ENCODE data around the gene CLK1. TPM values are rescaled to one million over a fixed set of nuclear protein-coding genes. Genes with fewer than 3 reads are reported as not detected.

CLK1 gene
- total RNA-seq, 1 experiment from 2014 or later = 46.8 TPM

DNA sequence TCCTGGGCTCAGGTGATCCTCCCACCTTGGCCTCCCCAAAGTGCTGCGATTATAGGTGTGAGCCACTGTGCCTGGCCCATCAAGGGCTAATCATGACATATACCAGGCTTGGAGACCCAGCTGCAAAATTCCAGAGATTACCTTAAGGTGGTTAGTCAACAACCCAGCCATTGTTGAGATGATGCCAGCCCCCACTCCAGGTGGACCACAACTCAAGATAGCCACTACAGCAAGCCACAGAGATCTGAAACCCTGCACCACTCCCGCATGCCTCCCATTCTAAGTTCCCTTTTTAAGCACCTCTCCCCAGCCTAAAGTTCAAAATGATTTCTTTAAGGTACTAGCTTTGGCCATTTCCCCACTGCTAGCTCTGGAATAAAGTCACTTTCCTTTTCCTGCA is 4.6 kb upstream of the CLK1 start:
- Histone ChIP-seq H4K5ac (ENCODE audit: insufficient read length, low read depth, low read length) (no peak overlapping the region), H3K14ac (ENCODE audit: insufficient read depth, low read length) (no peak overlapping the region), H2BK20ac (ENCODE audit: low read depth, low read length, poor library complexity, severe bottlenecking) (no peak overlapping the region), H3K18ac (ENCODE audit: insufficient read length, low read depth, low read length) (no peak overlapping the region), H2BK120ac (ENCODE audit: low read depth, low read length, poor library complexity, severe bottlenecking) (no peak overlapping the region), H4K8ac (replicated peaks; ENCODE audit: insufficient read length, low read depth, low read length) (no peak overlapping the region), H3K23ac (ENCODE audit: insufficient read length, low read depth, low read length) (no peak overlapping the region), H4K91ac (ENCODE audit: insufficient read length, low read depth, low read length) (no peak overlapping the region), H3K79me1 (ENCODE audit: insufficient read depth, low read depth, low read length, poor library complexity, severe bottlenecking) (no peaks in the 10 kb centered on the region), H3K27me3 (ENCODE audit: insufficient read depth, low read length) (no peaks in the 10 kb centered on the region), H2AFZ (ENCODE audit: low read length) (no peak overlapping the region), H4K20me1 (ENCODE audit: control insufficient read depth, insufficient read depth, insufficient read length) (no peaks in the 10 kb centered on the region), H2BK5ac (ENCODE audit: insufficient read length, low read length) (no peak overlapping the region), H3K9me3 (ENCODE audit: control insufficient read depth, low read depth, low read length) (no peaks in the 10 kb centered on the region), H3K4me1 (ENCODE audit: insufficient read depth, low read length) (no peaks in the 10 kb centered on the region), H3T11ph (ENCODE audit: low read length) (no peak overlapping the region), H3K9ac (ENCODE audit: extremely low read depth, insufficient read length, low read length) (no peak overlapping the region), H3K79me2 (ENCODE audit: insufficient read depth, low read length) (no peaks in the 10 kb centered on the region), H2AK5ac (ENCODE audit: insufficient read length, low read length) (no peak overlapping the region), H2BK15ac (ENCODE audit: low read depth, low read length) (no peak overlapping the region), H3K56ac (ENCODE audit: insufficient read length, low read depth, low read length) (no peak overlapping the region), H3K4me2 (ENCODE audit: insufficient read depth, insufficient read length, low read length) (no peak overlapping the region), H2BK12ac (ENCODE audit: insufficient read length, low read depth, low read length) (no peak overlapping the region), H3K4ac (ENCODE audit: low read depth, low read length) (no peak overlapping the region), H3K27ac (ENCODE audit: insufficient read length, low read depth, low read length) (no peak overlapping the region), H3K23me2 (ENCODE audit: insufficient read length, low read depth, low read length, poor library complexity, severe bottlenecking) (peaks cover 7% of the 10 kb centered on the region)
- H3K9me3 Mint-ChIP-seq = no peaks in the 10 kb centered on the region
- no peaks in the 10 kb centered on the region for H3K27me3 Mint-ChIP-seq (ENCODE audit: low read depth)
- peaks cover 2 to 21% (median 16%) of the 10 kb centered on the region in 3 experiments; a peak in 6 of 7 replicates for H3K36me3 Mint-ChIP-seq (ENCODE audit: insufficient read depth in 1 of 3, low read depth in 3 of 3)
- H3K4me1 Mint-ChIP-seq = peaks cover 2% of the 10 kb centered on the region in 2 experiments; a peak in 3 of 4 replicates
- DNase-seq = no peak
- no peak overlapping the region for H3K4me3 Mint-ChIP-seq
- WGBS (ENCODE audit: extremely low coverage, insufficient read length, low lambda C conversion rate) = no CpG with 5 or more reads among the region's 2 CpGs
- TF ChIP-seq, protein P1, sequence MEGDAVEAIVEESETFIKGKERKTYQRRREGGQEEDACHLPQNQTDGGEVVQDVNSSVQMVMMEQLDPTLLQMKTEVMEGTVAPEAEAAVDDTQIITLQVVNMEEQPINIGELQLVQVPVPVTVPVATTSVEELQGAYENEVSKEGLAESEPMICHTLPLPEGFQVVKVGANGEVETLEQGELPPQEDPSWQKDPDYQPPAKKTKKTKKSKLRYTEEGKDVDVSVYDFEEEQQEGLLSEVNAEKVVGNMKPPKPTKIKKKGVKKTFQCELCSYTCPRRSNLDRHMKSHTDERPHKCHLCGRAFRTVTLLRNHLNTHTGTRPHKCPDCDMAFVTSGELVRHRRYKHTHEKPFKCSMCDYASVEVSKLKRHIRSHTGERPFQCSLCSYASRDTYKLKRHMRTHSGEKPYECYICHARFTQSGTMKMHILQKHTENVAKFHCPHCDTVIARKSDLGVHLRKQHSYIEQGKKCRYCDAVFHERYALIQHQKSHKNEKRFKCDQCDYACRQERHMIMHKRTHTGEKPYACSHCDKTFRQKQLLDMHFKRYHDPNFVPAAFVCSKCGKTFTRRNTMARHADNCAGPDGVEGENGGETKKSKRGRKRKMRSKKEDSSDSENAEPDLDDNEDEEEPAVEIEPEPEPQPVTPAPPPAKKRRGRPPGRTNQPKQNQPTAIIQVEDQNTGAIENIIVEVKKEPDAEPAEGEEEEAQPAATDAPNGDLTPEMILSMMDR (conservative IDR thresholded peaks at IDR 0.05) = no peak
- H3K27ac Mint-ChIP-seq = 0 out of 7 replicates have a peak overlapping the region, but pooled peaks of 1 of the 3 experiments have one; percentile 4

Data from H9 (cell line).